H9 (cell line): ENCODE results near the gene CCDC34. TPM values are rescaled to one million over a fixed set of nuclear protein-coding genes. Genes with fewer than 3 reads are reported as not detected.

Experiments used
- DNase-seq: peaks from one replicate; pipeline ENCODE4 v3.0.0-alpha.2; 2017
- H2AFZ ChIP-seq: one replicate; pipeline ENCODE4 v1.6.1; 2013; ENCODE audit warnings: mild to moderate bottlenecking, low read length, control low read depth, moderate library complexity
- H2AK5ac ChIP-seq: 2 replicates; pipeline ENCODE4 v1.6.1; 2013; ENCODE audit warnings: low read length, control low read depth, mixed read lengths; ENCODE audit not compliant: insufficient read length
- H2BK120ac ChIP-seq: one replicate; pipeline ENCODE4 v1.6.1; 2013; ENCODE audit warnings: low read depth, mild to moderate bottlenecking, low read length, control low read depth, inconsistent platforms; ENCODE audit not compliant: poor library complexity, severe bottlenecking
- H2BK12ac ChIP-seq: 2 replicates; pipeline ENCODE4 v1.6.1; 2013; ENCODE audit warnings: low read length, control low read depth, mixed read lengths, low read depth; ENCODE audit not compliant: insufficient read length
- H2BK15ac ChIP-seq: 2 replicates; pipeline ENCODE4 v1.6.1; 2013; ENCODE audit warnings: low read depth, low read length, control low read depth
- H2BK20ac ChIP-seq: one replicate; pipeline ENCODE4 v1.6.1; 2013; ENCODE audit warnings: low read depth, mild to moderate bottlenecking, low read length, control low read depth, inconsistent platforms; ENCODE audit not compliant: poor library complexity, severe bottlenecking
- H2BK5ac ChIP-seq: 2 replicates; pipeline ENCODE4 v1.6.1; 2013; ENCODE audit warnings: low read length, control low read depth, mixed read lengths; ENCODE audit not compliant: insufficient read length
- H3K14ac ChIP-seq: 2 replicates; pipeline ENCODE4 v1.6.1; 2013; ENCODE audit warnings: low read length, control low read depth; ENCODE audit not compliant: insufficient read depth
- H3K18ac ChIP-seq: 2 replicates; pipeline ENCODE4 v1.6.1; 2013; ENCODE audit warnings: low read depth, mild to moderate bottlenecking, mixed read lengths, low read length, control low read depth; ENCODE audit not compliant: insufficient read length
- H3K23ac ChIP-seq: 2 replicates; pipeline ENCODE4 v1.6.1; 2013; ENCODE audit warnings: low read length, control low read depth, mixed read lengths, low read depth; ENCODE audit not compliant: insufficient read length
- H3K23me2 ChIP-seq: 2 replicates; pipeline ENCODE4 v1.6.1; 2013; ENCODE audit warnings: low read depth, mild to moderate bottlenecking, mixed read lengths, low read length, control low read depth; ENCODE audit not compliant: insufficient read length, poor library complexity, severe bottlenecking
- H3K27ac ChIP-seq: 2 replicates; pipeline ENCODE4 v1.5.1; 2013; ENCODE audit warnings: low read length, control low read depth, mixed read lengths, low read depth; ENCODE audit not compliant: insufficient read length
- H3K27me3 ChIP-seq: 2 replicates; pipeline ENCODE4 v1.6.1; 2013; ENCODE audit warnings: low read length, control low read depth, inconsistent platforms; ENCODE audit not compliant: insufficient read depth
- H3K4ac ChIP-seq: 2 replicates; pipeline ENCODE4 v1.6.1; 2013; ENCODE audit warnings: low read depth, mild to moderate bottlenecking, control low read depth, inconsistent platforms, low read length, moderate library complexity
- H3K4me1 ChIP-seq: 2 replicates; pipeline ENCODE4 v1.6.1; 2013; ENCODE audit warnings: low read length, control low read depth, inconsistent platforms; ENCODE audit not compliant: insufficient read depth
- H3K4me2 ChIP-seq: 2 replicates; pipeline ENCODE4 v1.6.1; 2013; ENCODE audit warnings: low read length, control low read depth, mixed read lengths; ENCODE audit not compliant: insufficient read length, insufficient read depth
- H3K56ac ChIP-seq: 2 replicates; pipeline ENCODE4 v1.6.1; 2013; ENCODE audit warnings: low read depth, mild to moderate bottlenecking, mixed read lengths, low read length, control low read depth; ENCODE audit not compliant: insufficient read length
- H3K79me1 ChIP-seq: 2 replicates; pipeline ENCODE4 v1.6.1; 2013; ENCODE audit warnings: low read depth, mild to moderate bottlenecking, moderate library complexity, low read length, control low read depth, inconsistent platforms; ENCODE audit not compliant: insufficient read depth, poor library complexity, severe bottlenecking
- H3K79me2 ChIP-seq: 2 replicates; pipeline ENCODE4 v1.6.1; 2013; ENCODE audit warnings: low read length, control low read depth, inconsistent platforms; ENCODE audit not compliant: insufficient read depth
- H3K9ac ChIP-seq: 2 replicates; pipeline ENCODE4 v1.6.1; 2013; ENCODE audit warnings: low read length, control low read depth, mixed read lengths; ENCODE audit not compliant: insufficient read length; ENCODE audit errors: extremely low read depth
- H3K9me3 ChIP-seq: one replicate; pipeline ENCODE4 v1.6.1; 2013; ENCODE audit warnings: low read depth, low read length, inconsistent platforms; ENCODE audit not compliant: control insufficient read depth
- H3T11ph ChIP-seq: one replicate; pipeline ENCODE4 v1.6.1; 2013; ENCODE audit warnings: mild to moderate bottlenecking, low read length, control low read depth, inconsistent platforms
- H4K20me1 ChIP-seq: one replicate; pipeline ENCODE4 v1.6.1; 2013; ENCODE audit not compliant: control insufficient read depth, insufficient read length, insufficient read depth
- H4K5ac ChIP-seq: 2 replicates; pipeline ENCODE4 v1.6.1; 2013; ENCODE audit warnings: low read depth, mild to moderate bottlenecking, mixed read lengths, low read length, control low read depth; ENCODE audit not compliant: insufficient read length
- H4K8ac ChIP-seq: replicated peaks from 2 replicates; pipeline ENCODE4 v1.6.1; 2013; ENCODE audit warnings: low read length, control low read depth, mixed read lengths, low read depth; ENCODE audit not compliant: insufficient read length
- H4K91ac ChIP-seq: 2 replicates; pipeline ENCODE4 v1.6.1; 2013; ENCODE audit warnings: low read depth, mild to moderate bottlenecking, moderate library complexity, mixed read lengths, low read length, control low read depth; ENCODE audit not compliant: insufficient read length
- H3K27ac Mint-ChIP-seq, 3 experiments: 2 replicates in 2 of 3; 3 replicates in 1 of 3; pipeline ENCODE4 v1.8.0; 2020 to 2021; ENCODE audit warnings: mixed read lengths in 3 of 3, mild to moderate bottlenecking in 1 of 3, moderate library complexity in 1 of 3
- H3K27me3 Mint-ChIP-seq: 2 replicates; pipeline ENCODE4 v1.8.0; 2021; ENCODE audit warnings: low read depth, mild to moderate bottlenecking, moderate library complexity, mixed read lengths
- H3K36me3 Mint-ChIP-seq, 3 experiments: 2 replicates in 2 of 3; 3 replicates in 1 of 3; pipeline ENCODE4 v1.8.0; 2020 to 2021; ENCODE audit warnings: low read depth in 3 of 3, mixed read lengths in 3 of 3; ENCODE audit not compliant: insufficient read depth in 1 of 3
- H3K4me1 Mint-ChIP-seq, 2 experiments: 2 replicates each; pipeline ENCODE4 v1.8.0; 2020; ENCODE audit warnings: mixed read lengths in 2 of 2
- H3K4me3 Mint-ChIP-seq, 2 experiments: 2 replicates in 1 of 2; 3 replicates in 1 of 2; pipeline ENCODE4 v1.8.0; 2020 to 2021; ENCODE audit warnings: mild to moderate bottlenecking in 2 of 2, mixed read lengths in 2 of 2, moderate library complexity in 1 of 2
- H3K9me3 Mint-ChIP-seq, 2 experiments: 2 replicates in 1 of 2; 3 replicates in 1 of 2; pipeline ENCODE4 v1.8.0; 2020; ENCODE audit warnings: mild to moderate bottlenecking in 2 of 2, mixed read lengths in 2 of 2, moderate library complexity in 1 of 2
- CTCF ChIP-seq: fragments of 200-600 bp; sonication (generic); conservative IDR thresholded peaks from 3 replicates; pipeline ENCODE4 v1.8.0; 2021; ENCODE audit warnings: antibody characterized with exemption, mild to moderate bottlenecking
- WGBS: extraction: QIAGEN DNeasy Blood & Tissue Kit; methylation state at CpG from one replicate; pipeline ENCODE4 v1.1.7; 2013; ENCODE audit warnings: missing lambda C conversion rate, low lambda C conversion rate, mixed read lengths; ENCODE audit not compliant: insufficient read length; ENCODE audit errors: extremely low coverage; 5-methylcytosine and 5-hydroxymethylcytosine counted together
- total RNA-seq: library from RNA; stranded (reverse); gene quantifications from 2 replicates; pipeline ENCODE4 v1.2.1, GENCODE V29; 2021

The CCDC34 gene
- total RNA-seq, 1 experiment from 2014 or later: 25.2 TPM

DNA sequence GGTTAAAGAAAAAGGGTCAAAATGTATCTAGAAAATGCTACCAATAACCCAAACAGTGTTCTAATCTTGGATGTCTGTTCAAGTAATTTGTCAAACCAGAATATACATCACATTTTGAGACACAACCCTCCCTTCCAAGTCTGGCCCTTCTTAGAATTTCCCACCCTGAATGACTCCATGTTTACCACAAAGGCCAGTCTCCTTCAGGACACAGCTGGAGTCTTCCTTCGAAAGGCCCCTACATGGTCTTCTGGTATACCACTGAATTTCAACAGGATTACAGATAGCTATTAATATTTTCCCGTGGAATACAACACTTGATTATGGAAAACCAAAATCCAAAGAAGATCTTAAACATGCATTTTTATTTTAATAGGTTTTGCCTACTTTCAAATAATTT is 10.2 kb downstream of the CCDC34 start:
- H2AK5ac ChIP-seq: no peak overlapping the region
- H3T11ph ChIP-seq: no peak overlapping the region
- H4K91ac ChIP-seq: no peak overlapping the region
- H4K5ac ChIP-seq: no peak overlapping the region
- no peak overlapping the region for H2BK20ac ChIP-seq
- H4K20me1 ChIP-seq: no peaks in the 10 kb centered on the region
- no peak overlapping the region for H2AFZ ChIP-seq
- H3K27me3 ChIP-seq: no peaks in the 10 kb centered on the region
- H3K23ac ChIP-seq: no peak overlapping the region
- no peak overlapping the region for H2BK120ac ChIP-seq
- no peaks in the 10 kb centered on the region; a peak in 1 of 5 replicates for H3K9me3 Mint-ChIP-seq
- H3K27me3 Mint-ChIP-seq: no peaks in the 10 kb centered on the region
- H3K4me2 ChIP-seq: no peak overlapping the region
- H3K27ac ChIP-seq: no peak overlapping the region
- no peaks in the 10 kb centered on the region for H3K23me2 ChIP-seq
- H3K18ac ChIP-seq: no peak overlapping the region
- H3K14ac ChIP-seq: no peak overlapping the region
- H2BK12ac ChIP-seq: no peak overlapping the region
- no peak overlapping the region for H2BK5ac ChIP-seq
- peaks cover 0 to 23% (median 20%) of the 10 kb centered on the region in 3 experiments; a peak in 6 of 7 replicates for H3K36me3 Mint-ChIP-seq
- peaks cover 4% of the 10 kb centered on the region for H3K4me1 ChIP-seq
- H3K4me3 Mint-ChIP-seq: no peak overlapping the region
- H3K27ac Mint-ChIP-seq: peak overlapping the region in 1 of 3 experiments; percentile 7; a peak in 1 of 7 replicates
- no peak overlapping the region for H3K56ac ChIP-seq
- no peak overlapping the region for H2BK15ac ChIP-seq
- H3K4me1 Mint-ChIP-seq: peaks cover 57 to 61% of the 10 kb centered on the region in 2 experiments
- no peak overlapping the region for H3K9ac ChIP-seq
- WGBS: no CpG with 5 or more reads among the region's 2 CpGs
- DNase-seq: no peak
- no peak overlapping the region for H3K4ac ChIP-seq
- H3K79me1 ChIP-seq: no peaks in the 10 kb centered on the region
- no peaks in the 10 kb centered on the region for H3K79me2 ChIP-seq
- no peak overlapping the region for H4K8ac ChIP-seq
- no peaks in the 10 kb centered on the region for H3K9me3 ChIP-seq
- no peak for TF ChIP-seq CTCF
